GM19397 (cell line): Measurements from ENCODE around the gene WRAP73.

Experiments
- ATAC-seq: cut with Tn5 transposase; IDR thresholded peaks from one replicate; pipeline ENCODE4 v1.9.1; 2021; ENCODE audit warnings: mild to moderate bottlenecking, moderate library complexity; ENCODE audit not compliant: unreplicated experiment

The WRAP73 gene

GRCh38 chr1:3669421-3669821 is 19.5 kb upstream of the WRAP73 start:
- ATAC-seq: no peak

- no peak for ATAC-seq
Measured at GRCh38 chr1:3668585-3669300, 18.8 kb upstream of the WRAP73 start.

DNA sequence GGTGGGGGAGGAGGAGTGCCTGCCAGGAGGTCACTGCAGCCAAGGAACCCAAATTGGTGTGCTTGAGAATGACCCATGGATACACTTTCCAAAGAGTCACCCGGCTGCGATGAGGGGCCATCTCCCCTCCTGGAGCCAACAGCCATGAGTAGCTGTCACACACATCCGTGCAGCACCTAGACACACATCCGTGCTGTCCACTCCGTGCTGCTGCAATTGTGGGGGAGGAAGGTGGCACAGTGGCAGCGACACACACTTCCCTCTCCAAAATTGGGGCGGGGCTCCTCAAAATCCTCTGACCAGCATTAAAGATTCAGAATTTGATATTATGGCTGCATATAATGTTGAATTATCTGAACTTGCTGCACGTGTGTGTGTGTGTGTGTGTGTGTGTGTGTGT is 18.2 kb upstream of the WRAP73 start:
- no peak for ATAC-seq

DNA sequence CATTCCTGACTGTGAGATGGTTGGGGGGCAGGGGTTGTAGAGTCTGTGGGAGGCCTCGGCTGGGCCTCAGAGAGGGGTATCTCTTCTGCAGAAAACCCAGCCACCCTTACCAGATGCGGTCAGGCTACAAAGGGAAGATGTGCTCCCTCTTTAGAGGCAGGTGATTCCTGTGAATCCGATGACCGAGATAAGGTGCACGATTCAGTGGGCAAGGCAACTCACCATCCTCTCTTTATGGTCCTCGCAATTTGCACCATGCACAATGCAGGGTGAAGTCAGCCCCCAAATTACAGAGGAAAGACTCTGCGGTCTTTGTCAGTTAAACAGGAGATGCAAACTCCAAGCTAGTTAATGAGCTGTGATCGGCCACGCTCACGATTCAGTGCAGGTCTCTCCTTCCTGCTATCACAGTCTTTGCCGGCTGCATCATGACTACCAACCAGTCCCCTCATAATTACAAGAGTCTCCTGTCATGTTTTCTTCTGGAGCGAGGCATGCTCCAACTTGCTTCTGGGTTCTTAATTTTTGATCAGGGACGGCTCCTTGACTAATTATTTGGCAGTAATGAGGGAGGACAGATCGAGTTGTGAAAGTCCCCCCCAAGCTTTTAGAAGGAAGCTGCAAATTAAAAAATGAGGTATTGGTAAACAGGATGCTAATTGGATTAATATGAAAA is 14.9 kb upstream of the WRAP73 start:
- ATAC-seq: no peak

GRCh38 chr1:3663999-3664699 is 14.2 kb upstream of the WRAP73 start:
- ATAC-seq: no peak

- ATAC-seq: no peak
Measured at GRCh38 chr1:3662080-3662671, 12.3 kb upstream of the WRAP73 start.

GRCh38 chr1:3661631-3662030 is 11.7 kb upstream of the WRAP73 start:
- no peak for ATAC-seq

- ATAC-seq: no peak
Measured at GRCh38 chr1:3660704-3661103, 10.8 kb upstream of the WRAP73 start.

- ATAC-seq: no peak
Measured at GRCh38 chr1:3659093-3659492, 9.2 kb upstream of the WRAP73 start.

DNA sequence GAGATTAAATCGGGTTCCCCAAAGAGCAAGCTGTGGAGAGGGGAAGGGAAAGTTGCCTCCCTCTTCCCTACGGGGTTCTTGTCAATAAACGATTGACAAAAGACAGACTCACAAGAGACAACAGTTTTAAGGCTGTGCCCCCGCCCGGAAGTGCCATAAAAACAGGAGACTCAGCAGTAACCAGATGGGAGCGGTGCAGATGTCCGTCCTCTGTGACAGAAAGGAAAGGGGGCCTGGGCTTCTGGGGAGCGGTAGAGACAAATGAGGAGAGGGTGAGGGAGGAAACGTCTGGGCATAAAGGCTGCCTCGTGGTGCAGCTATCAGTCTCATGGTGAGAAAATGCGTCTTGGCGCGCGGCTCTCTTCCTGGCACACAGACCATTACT is 8.3 kb upstream of the WRAP73 start:
- ATAC-seq: no peak

DNA sequence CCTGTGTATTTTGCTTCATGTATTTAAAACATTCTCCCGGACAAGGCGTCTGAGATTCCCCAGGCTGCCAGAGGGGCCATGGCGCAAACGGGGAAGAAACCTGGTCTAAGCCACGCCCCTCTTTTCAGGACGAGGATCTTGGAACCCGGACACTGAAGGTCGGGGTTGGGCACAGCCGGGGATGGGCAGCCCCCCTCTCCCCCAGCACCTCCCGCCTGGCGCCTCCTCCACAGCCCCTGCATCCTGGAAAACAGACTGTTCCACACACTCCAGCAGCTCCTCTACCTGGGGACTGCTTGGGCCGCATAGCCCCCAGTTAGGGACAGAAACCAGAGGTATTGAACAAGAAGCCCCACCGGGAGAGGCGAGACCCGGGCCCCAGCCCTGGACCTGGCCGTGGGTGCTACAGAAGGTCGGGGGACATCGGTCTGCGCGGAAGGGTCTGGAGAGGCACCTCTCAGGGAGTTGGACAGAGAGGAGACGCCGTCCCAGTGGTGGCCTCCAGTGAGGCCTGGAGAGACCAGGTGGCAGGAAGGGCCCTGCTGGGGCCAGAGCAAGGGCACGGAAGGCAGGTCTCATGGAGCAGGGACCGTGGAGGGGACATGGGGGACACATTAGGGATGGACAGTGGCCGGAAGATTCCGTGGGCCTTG is 7.8 kb upstream of the WRAP73 start:
- no peak for ATAC-seq

DNA sequence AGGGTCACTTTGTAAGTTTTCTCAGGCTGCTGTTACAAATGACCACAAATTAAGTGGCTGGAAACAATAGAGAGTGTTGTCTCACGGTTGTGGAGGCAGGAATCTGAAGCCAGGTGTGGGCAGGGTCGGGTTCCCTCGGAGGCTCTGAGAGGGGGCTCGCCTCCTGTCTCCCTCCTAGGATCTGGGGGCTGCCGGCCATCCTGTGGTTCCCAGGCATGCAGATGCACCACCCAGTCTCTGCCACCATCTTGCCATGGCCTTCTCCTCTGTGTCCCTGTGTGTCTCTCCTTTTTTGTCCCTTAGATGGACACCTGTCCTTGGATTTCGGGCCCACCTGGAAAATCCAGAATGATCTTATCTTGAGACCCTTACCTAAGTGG is 7.2 kb upstream of the WRAP73 start:
- ATAC-seq: peak; percentile 7

GRCh38 chr1:3656450-3657095 is 6.7 kb upstream of the WRAP73 start:
- peak; percentile 45 for ATAC-seq

GRCh38 chr1:3654549-3655281 is 4.8 kb upstream of the WRAP73 start:
- ATAC-seq: no peak

GRCh38 chr1:3653286-3653618 is 3.3 kb upstream of the WRAP73 start:
- no peak for ATAC-seq

- ATAC-seq: no peak
Measured at GRCh38 chr1:3652548-3653285, 2.8 kb upstream of the WRAP73 start.

- no peak for ATAC-seq
Measured at GRCh38 chr1:3651930-3652547, 2.1 kb upstream of the WRAP73 start, which contains the start of gene TP73. TSS of gene TP73 (plus strand) at chr1:3652516. CDS start at chr1:3682366, 29,850 bp downstream.

GRCh38 chr1:3651026-3651929 is 1.4 kb upstream of the WRAP73 start:
- no peak for ATAC-seq
